Measurements from ENCODE around the gene DAGLB.
"Not testable (repeated sequence)": the region's sequence is repeated elsewhere in the genome, so short reads cannot be mapped to it uniquely, and the experiment has no call there.

DAGLB gene

GRCh38 chr7:6425948-6426347 lies 21.8 kb downstream of the DAGLB start:
- DNase-seq = no peak

GRCh38 chr7:6423942-6424701 lies 23.6 kb downstream of the DAGLB start:
- DNase-seq = no peak

GRCh38 chr7:6422926-6423632 lies 24.7 kb downstream of the DAGLB start:
- no peak for DNase-seq

- no peak for DNase-seq
Observed at GRCh38 chr7:6422095-6422494, 25.7 kb downstream of the DAGLB start.

- no peak for DNase-seq
Observed at GRCh38 chr7:6420680-6421079, 27.1 kb downstream of the DAGLB start.

- no peak for DNase-seq
Observed at GRCh38 chr7:6419310-6419773, 28.4 kb downstream of the DAGLB start.

- no peak for DNase-seq
Observed at GRCh38 chr7:6417408-6417807, 30.3 kb downstream of the DAGLB start.

GRCh38 chr7:6416516-6417145 lies 31.1 kb downstream of the DAGLB start:
- DNase-seq = no peak

GRCh38 chr7:6413637-6414036 lies 34.1 kb downstream of the DAGLB start:
- DNase-seq = no peak

GRCh38 chr7:6409944-6410693 lies 37.6 kb downstream of the DAGLB start:
- no peak for DNase-seq

- DNase-seq = no peak
Observed at GRCh38 chr7:6409091-6409490, 38.7 kb downstream of the DAGLB start.

GRCh38 chr7:6407434-6407833 lies 40.3 kb downstream of the DAGLB start:
- no peak for DNase-seq

GRCh38 chr7:6406121-6406520 lies 41.6 kb downstream of the DAGLB start:
- no peak for DNase-seq

GRCh38 chr7:6403907-6404306 lies 43.8 kb downstream of the DAGLB start:
- DNase-seq = no peak

GRCh38 chr7:6402741-6403140 lies 45.0 kb downstream of the DAGLB start:
- DNase-seq = no peak

- no peak for DNase-seq
Observed at GRCh38 chr7:6402041-6402440, 45.7 kb downstream of the DAGLB start.

GRCh38 chr7:6401536-6401935 lies 46.2 kb downstream of the DAGLB start:
- DNase-seq = no peak

- DNase-seq = not testable (repeated sequence)
Observed at GRCh38 chr7:6400243-6401105, 47.3 kb downstream of the DAGLB start.

GRCh38 chr7:6399351-6399750 lies 48.4 kb downstream of the DAGLB start:
- no peak for DNase-seq

- DNase-seq = no peak
Observed at GRCh38 chr7:6398943-6399342, 48.8 kb downstream of the DAGLB start.

GRCh38 chr7:6397759-6398495 lies 49.8 kb downstream of the DAGLB start:
- DNase-seq = not testable (repeated sequence)

Measured in hematopoietic multipotent progenitor cell treated with erythropoietin and hydrocortisone succinate and interleukin-3 and kit ligand, for 6 days (in vitro differentiated cells).